Left colon (tissue), 2 donors: Measurements from ENCODE around the gene ZNF579. TPM values are rescaled to one million over a fixed set of nuclear protein-coding genes. Genes with fewer than 3 reads are reported as not detected.
"Not testable (repeated sequence)": the region's sequence is repeated elsewhere in the genome, so short reads cannot be mapped to it uniquely, and the experiment has no call there.

ENCODE experiments used
- ATAC-seq: fragments of 200-7000 bp; cut with Tn5 transposase; one replicate; pipeline ENCODE4 v1.9.1; 2020; ENCODE audit warnings: mild to moderate bottlenecking, moderate library complexity
- DNase-seq, 2 donors: peaks; one replicate each; pipeline ENCODE4 v3.0.0-alpha.2; 2020
- intact Hi-C, 2 donors: fragments of 100-400 bp; cut with DNase I in 1 of 2; cut with micrococcal nuclease in 1 of 2; formaldehyde crosslinking; loops; one replicate each; pipeline versions ENCODE4 v1.11.2 to v1.14.0; 2022; cut with DNase I, micrococcal nuclease
- total RNA-seq, 2 donors: library from RNA; stranded (reverse); fragmentation: NEBNext Ultra II Directional; extraction: Animal tissue kit (Norgen Biotek cat#: 25700); gene quantifications; one replicate each; pipeline ENCODE4 v1.2.1, GENCODE V29; 2021
- donor health status: DM: no; HTN: no; CAD: no.
- donor health status: DM: yes; HTN: yes; CAD: no.

The ZNF579 gene
- total RNA-seq, 2 donors from 2014 or later: 5.3 to 7.3 TPM

- intact Hi-C loops: no loop called here
- no peak for DNase-seq
- no peak for ATAC-seq
Observed at GRCh38 chr19:55535173-55535964, 45.3 kb downstream of the ZNF579 start.

DNA sequence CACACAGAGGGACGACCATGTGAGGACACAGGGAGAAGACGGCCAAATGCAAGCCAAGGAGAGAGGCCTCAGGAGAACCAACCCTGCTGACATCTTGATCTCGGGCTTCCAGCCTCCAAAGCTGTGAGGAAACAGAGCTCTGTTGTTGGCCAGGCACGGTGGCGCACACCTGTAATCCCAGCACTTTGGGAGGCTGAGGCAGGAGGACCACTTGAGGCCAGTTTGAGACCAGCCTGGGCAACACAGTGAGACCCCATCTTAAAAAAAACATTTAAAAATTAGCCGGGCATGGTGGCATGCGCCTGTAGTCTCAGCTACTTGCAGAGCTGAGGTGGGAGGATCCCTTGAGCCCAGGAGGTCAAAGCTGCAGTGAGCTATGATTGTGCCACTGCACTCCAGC lies 46.4 kb downstream of the ZNF579 start:
- intact Hi-C loops: not testable (repeated sequence)

DNA sequence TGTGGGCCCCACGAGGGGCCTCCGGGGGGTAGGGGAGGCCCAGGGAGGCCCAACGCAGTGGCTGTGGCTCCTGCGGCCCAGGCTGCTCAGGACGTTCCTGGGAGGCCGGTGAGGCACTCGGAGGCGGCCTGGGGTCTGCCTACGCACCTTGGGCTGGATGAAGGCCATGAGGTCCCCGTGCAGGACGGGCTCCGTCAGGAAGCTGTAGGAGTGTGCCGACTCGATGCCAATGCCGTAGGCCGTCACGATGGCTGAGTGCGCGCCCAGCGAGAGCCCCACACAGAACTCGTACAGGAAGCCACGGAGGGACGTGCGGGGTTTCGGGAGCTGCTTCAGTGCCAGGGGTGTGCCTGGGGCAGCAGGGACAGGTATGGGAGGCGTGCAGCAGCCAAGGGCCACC lies 49.7 kb downstream of the ZNF579 start:
- intact Hi-C loops: no loop called here
- ATAC-seq (no peak), DNase-seq (no peak)

More for the DNA sequence above, 46.4 kb downstream of the ZNF579 start:
- not testable (repeated sequence) for ATAC-seq, DNase-seq

DNA sequence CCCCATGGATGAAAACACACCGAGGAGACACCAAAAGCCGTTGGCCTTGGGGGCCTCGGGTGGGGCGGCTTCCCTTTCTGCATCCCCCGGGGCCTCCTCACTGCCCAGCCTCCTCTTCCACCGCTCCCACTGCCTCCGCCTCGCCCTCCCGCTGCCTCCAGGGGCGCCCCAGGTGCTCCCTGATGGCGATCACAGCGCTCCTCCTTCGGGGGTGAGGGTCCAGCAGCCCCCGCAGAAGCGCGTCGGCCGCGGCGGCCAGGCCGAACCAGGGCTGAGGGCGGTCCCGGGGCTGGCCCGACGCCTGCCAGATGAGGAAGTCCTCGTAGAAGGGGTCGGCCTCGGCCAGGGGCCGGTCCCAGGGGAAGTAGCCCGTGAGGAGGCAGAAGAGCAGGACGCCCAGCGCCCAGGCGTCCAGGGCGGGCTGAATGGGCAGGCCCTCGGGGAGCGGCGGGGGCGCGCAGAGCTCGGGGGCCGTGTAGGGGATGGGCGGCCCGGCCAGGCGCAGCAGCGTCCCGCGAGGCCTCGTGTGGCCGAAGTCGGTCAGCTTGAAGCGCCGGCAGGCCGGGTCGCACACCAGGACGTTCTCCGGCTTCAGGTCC lies 50.9 kb downstream of the ZNF579 start:
- no peak for ATAC-seq
- no peak for DNase-seq
- intact Hi-C loops: no loop called here

DNA sequence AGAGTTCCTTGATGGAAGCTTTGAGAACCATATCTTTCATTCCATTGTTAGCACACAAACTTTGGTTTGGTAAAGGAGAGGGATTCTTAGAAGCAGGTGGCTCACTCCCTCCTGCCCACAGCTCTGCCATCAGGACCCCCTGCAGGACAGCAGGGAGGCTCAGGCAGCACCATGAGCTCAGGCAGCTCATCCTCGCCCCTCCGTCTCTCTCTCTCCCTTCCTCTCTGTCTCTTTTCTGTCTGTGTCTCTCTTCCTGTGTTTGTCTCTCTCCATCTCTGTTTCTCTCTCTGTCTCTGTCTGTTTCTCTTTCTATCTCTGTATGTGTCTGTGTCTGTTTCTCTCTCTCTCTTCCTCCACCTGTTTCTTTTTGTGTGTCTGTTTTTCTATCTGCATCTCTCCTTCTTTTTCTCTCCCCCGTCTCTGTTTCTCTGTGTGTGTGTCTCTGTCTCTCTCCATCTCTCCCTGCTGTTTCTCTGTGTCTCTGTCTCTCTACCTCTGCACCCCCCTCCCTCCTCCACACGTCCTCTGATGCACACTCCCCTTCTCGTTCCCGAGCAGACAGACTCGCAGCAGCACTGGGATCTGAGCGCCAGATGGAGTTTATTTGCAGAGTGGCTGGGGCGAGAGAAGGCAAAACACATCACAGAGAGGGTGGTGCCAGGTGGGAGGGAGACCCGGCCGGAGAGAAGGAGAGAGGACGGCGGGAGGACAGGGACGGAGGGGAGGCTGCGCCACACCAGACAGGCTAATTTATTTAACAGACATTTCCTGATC lies 52.4 kb downstream of the ZNF579 start:
- DNase-seq (no peak), ATAC-seq (peak; percentile 22)
- intact Hi-C loops: no loop called here

GRCh38 chr19:55527197-55528029 lies 53.2 kb downstream of the ZNF579 start:
- intact Hi-C loops: no loop called here
- DNase-seq: no peak
- ATAC-seq: no peak

Other genes with a start within 250 kb of the ZNF579 start
- gene KMT5C, start 241.0 kb downstream of the ZNF579 start, total RNA-seq: 10 to 100 TPM; 19.0 to 20.7 TPM
- 10 to 100 TPM; 23.0 to 27.6 TPM for gene COX6B2, start 226.1 kb downstream of the ZNF579 start, total RNA-seq
- not detected for gene GARIN5B, start 217.6 kb downstream of the ZNF579 start, total RNA-seq
- gene IL11, start 210.4 kb downstream of the ZNF579 start, total RNA-seq: under 1 TPM; 0.31 to 0.46 TPM
- gene TMEM190, start 204.0 kb downstream of the ZNF579 start, total RNA-seq: not detected
- gene TMEM238, start 196.6 kb downstream of the ZNF579 start, total RNA-seq: 10 to 100 TPM; 83.4 to 89.4 TPM
- 1,000 to 10,000 TPM; 1,151 to 1,179 TPM for gene RPL28, start 194.9 kb downstream of the ZNF579 start, total RNA-seq
- 10 to 100 TPM; 20.9 to 33.7 TPM for gene UBE2S, start 173.1 kb downstream of the ZNF579 start, total RNA-seq
- not detected for gene SHISA7, start 137.5 kb downstream of the ZNF579 start, total RNA-seq
- gene ISOC2, start 119.2 kb downstream of the ZNF579 start, total RNA-seq: 100 to 1,000 TPM in 1 of 2 donors, 10 to 100 TPM in 1; 63.5 to 115 TPM
- gene C19orf85, start 116.1 kb downstream of the ZNF579 start, total RNA-seq: not detected
- gene ZNF628, start 104.2 kb downstream of the ZNF579 start, total RNA-seq: 10 to 100 TPM in 1 of 2 donors, 1 to 10 TPM in 1; 8.0 to 10.3 TPM
- 1 to 10 TPM; 4.0 to 4.8 TPM for gene NAT14, start 95.7 kb downstream of the ZNF579 start, total RNA-seq
- 1 to 10 TPM; 2.6 to 5.8 TPM for gene SSC5D, start 92.4 kb downstream of the ZNF579 start, total RNA-seq
- gene SBK2, start 43.7 kb downstream of the ZNF579 start, total RNA-seq: not detected
- not detected for gene SBK3, start 35.3 kb downstream of the ZNF579 start, total RNA-seq
- 10 to 100 TPM; 14.7 to 15.5 TPM for gene FIZ1, start 18.7 kb upstream of the ZNF579 start, total RNA-seq
- 10 to 100 TPM; 26.6 to 36.4 TPM for gene ZNF524, start 19.4 kb upstream of the ZNF579 start, total RNA-seq
- 10 to 100 TPM; 13.0 to 13.6 TPM for gene ZNF865, start 24.8 kb upstream of the ZNF579 start, total RNA-seq
- 10 to 100 TPM in 1 of 2 donors, 1 to 10 TPM in 1; 8.6 to 11.6 TPM for gene ZNF784, start 43.7 kb upstream of the ZNF579 start, total RNA-seq
- 10 to 100 TPM; 22.5 to 23.3 TPM for gene ZNF580, start 60.2 kb upstream of the ZNF579 start, total RNA-seq
- 10 to 100 TPM; 15.2 to 18.7 TPM for gene ZNF581, start 62.8 kb upstream of the ZNF579 start, total RNA-seq
- 1 to 10 TPM; 6.2 to 6.7 TPM for gene CCDC106, start 67.4 kb upstream of the ZNF579 start, total RNA-seq
- gene U2AF2, start 74.2 kb upstream of the ZNF579 start, total RNA-seq: 100 to 1,000 TPM; 142 to 167 TPM
- gene EPN1, start 94.4 kb upstream of the ZNF579 start, total RNA-seq: 100 to 1,000 TPM; 235 to 239 TPM
- not detected for gene NLRP9, start 157.6 kb upstream of the ZNF579 start, total RNA-seq
- not detected for gene RFPL4A, start 178.2 kb upstream of the ZNF579 start, total RNA-seq
- gene RFPL4AL1, start 188.3 kb upstream of the ZNF579 start, total RNA-seq: not detected